HepG2 (cell line): ENCODE data around the gene DPP8.

Experiments
- BCL6 ChIP-seq: IDR thresholded peaks from 2 replicates; pipeline ENCODE4 v1.6.1; 2016; ENCODE audit warnings: missing genetic modification reagents, missing compliant biosample characterization
- CBX5 ChIP-seq: sonication (generic); formaldehyde crosslinking; IDR thresholded peaks from 2 replicates; pipeline ENCODE4 v1.4.0; 2020; ENCODE audit warnings: missing genetic modification reagents, borderline replicate concordance
- KAT8 ChIP-seq: IDR thresholded peaks from 2 replicates; pipeline ENCODE4 v1.6.1; 2016; ENCODE audit warnings: missing genetic modification reagents, missing compliant biosample characterization
- KLF12 ChIP-seq: sonication (generic); formaldehyde crosslinking; IDR thresholded peaks from 2 replicates; pipeline ENCODE4 v1.4.0; 2020; ENCODE audit warnings: missing genetic modification reagents, borderline replicate concordance
- KLF16 ChIP-seq, 2 experiments: sonication (generic) in 1 of 2; formaldehyde crosslinking in 1 of 2; IDR thresholded peaks; 2 replicates each; pipeline versions ENCODE4 v1.6.1 to v1.8.0; 2016 to 2023; ENCODE audit warnings: missing genetic modification reagents in 2 of 2, missing compliant biosample characterization in 1 of 2
- NR1H2 ChIP-seq: sonication (generic); formaldehyde crosslinking; IDR thresholded peaks from 2 replicates; pipeline ENCODE4 v1.8.1; 2022; ENCODE audit warnings: low read depth, missing genetic modification reagents, borderline replicate concordance
- RELA ChIP-seq: sonication (generic); formaldehyde crosslinking; IDR thresholded peaks from 2 replicates; pipeline ENCODE4 v1.4.0; 2020; ENCODE audit warnings: missing genetic modification reagents
- SRF ChIP-seq: IDR thresholded peaks from 2 replicates; pipeline ENCODE4 v1.6.1; 2011; ENCODE audit warnings: mild to moderate bottlenecking, low read depth, low read length, moderate library complexity
- ZNF30 ChIP-seq: sonication (generic); formaldehyde crosslinking; IDR thresholded peaks from 2 replicates; pipeline ENCODE4 v1.5.0; 2020; ENCODE audit warnings: mild to moderate bottlenecking, missing genetic modification reagents
- ZNF496 ChIP-seq: sonication (generic); formaldehyde crosslinking; IDR thresholded peaks from 2 replicates; pipeline ENCODE4 v1.8.1; 2023; ENCODE audit warnings: mild to moderate bottlenecking, moderate library complexity, missing genetic modification reagents; ENCODE audit not compliant: insufficient replicate concordance
- ZNF674 ChIP-seq: sonication (generic); formaldehyde crosslinking; IDR thresholded peaks from 2 replicates; pipeline ENCODE4 v1.5.0; 2020; ENCODE audit warnings: low read depth, mild to moderate bottlenecking, missing genetic modification reagents
- TF ChIP-seq, protein P1 (sequence below): sonication (generic); formaldehyde crosslinking; IDR thresholded peaks from 2 replicates; pipeline ENCODE4 v1.4.0; 2020; ENCODE audit warnings: low read depth, missing genetic modification reagents
- TF ChIP-seq, protein P2 (sequence below): sonication (generic); formaldehyde crosslinking; IDR thresholded peaks from 2 replicates; pipeline ENCODE4 v1.5.0; 2020; ENCODE audit warnings: mild to moderate bottlenecking, missing genetic modification reagents, moderate library complexity
- TF ChIP-seq, protein P3 (sequence below): sonication (generic); formaldehyde crosslinking; IDR thresholded peaks from 2 replicates; pipeline ENCODE4 v1.8.0; 2022; ENCODE audit warnings: mild to moderate bottlenecking, missing genetic modification reagents

DNA sequence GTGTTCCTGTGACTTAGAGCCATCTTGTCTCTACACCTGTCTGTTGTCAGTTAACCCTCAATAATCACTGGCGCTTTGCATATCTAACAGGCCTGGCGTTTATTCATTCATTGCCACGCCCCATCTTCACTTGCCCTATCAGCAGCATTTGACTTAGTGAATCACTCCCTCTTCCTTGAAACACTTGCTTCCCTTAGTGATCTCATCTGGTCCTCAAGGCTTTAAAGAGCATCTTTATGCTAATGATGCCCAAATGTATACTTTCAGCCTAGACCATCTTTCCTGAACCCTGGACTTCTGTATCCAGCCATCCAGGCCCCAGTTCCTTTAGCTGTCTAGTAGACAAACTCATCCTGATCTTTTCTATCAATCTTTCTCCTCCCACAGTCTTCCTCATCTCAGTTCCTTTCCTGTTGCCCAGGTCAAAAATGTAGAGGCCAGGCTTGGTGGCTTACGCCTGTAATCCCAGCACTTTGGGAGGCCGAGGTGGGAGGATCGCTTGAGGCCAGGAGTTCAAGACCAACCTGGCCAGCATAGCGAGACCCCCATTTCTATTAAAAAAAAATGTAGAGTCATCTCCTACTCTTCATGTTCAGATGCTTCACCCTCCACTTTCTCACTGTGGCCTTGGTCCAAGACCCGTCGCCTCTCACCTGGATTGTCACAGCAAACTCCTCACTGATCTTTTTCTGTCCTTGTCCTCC is 93.4 kb downstream of the DPP8 start:
- TF ChIP-seq RELA: no peak
- no peak for TF ChIP-seq BCL6 (CRISPR knock-in tag)
- TF ChIP-seq, protein P1, sequence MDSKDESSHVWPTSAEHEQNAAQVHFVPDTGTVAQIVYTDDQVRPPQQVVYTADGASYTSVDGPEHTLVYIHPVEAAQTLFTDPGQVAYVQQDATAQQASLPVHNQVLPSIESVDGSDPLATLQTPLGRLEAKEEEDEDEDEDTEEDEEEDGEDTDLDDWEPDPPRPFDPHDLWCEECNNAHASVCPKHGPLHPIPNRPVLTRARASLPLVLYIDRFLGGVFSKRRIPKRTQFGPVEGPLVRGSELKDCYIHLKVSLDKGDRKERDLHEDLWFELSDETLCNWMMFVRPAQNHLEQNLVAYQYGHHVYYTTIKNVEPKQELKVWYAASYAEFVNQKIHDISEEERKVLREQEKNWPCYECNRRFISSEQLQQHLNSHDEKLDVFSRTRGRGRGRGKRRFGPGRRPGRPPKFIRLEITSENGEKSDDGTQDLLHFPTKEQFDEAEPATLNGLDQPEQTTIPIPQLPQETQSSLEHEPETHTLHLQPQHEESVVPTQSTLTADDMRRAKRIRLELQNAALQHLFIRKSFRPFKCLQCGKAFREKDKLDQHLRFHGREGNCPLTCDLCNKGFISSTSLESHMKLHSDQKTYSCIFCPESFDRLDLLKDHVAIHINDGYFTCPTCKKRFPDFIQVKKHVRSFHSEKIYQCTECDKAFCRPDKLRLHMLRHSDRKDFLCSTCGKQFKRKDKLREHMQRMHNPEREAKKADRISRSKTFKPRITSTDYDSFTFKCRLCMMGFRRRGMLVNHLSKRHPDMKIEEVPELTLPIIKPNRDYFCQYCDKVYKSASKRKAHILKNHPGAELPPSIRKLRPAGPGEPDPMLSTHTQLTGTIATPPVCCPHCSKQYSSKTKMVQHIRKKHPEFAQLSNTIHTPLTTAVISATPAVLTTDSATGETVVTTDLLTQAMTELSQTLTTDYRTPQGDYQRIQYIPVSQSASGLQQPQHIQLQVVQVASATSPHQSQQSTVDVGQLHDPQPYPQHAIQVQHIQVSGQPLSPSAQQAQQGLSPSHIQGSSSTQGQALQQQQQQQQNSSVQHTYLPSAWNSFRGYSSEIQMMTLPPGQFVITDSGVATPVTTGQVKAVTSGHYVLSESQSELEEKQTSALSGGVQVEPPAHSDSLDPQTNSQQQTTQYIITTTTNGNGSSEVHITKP (CRISPR knock-in tag): no peak
- TF ChIP-seq, protein P2, sequence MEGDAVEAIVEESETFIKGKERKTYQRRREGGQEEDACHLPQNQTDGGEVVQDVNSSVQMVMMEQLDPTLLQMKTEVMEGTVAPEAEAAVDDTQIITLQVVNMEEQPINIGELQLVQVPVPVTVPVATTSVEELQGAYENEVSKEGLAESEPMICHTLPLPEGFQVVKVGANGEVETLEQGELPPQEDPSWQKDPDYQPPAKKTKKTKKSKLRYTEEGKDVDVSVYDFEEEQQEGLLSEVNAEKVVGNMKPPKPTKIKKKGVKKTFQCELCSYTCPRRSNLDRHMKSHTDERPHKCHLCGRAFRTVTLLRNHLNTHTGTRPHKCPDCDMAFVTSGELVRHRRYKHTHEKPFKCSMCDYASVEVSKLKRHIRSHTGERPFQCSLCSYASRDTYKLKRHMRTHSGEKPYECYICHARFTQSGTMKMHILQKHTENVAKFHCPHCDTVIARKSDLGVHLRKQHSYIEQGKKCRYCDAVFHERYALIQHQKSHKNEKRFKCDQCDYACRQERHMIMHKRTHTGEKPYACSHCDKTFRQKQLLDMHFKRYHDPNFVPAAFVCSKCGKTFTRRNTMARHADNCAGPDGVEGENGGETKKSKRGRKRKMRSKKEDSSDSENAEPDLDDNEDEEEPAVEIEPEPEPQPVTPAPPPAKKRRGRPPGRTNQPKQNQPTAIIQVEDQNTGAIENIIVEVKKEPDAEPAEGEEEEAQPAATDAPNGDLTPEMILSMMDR (CRISPR knock-in tag): no peak
- TF ChIP-seq KLF16 (CRISPR knock-in tag; IDR thresholded peaks at IDR 0.05): no peak
- no peak for TF ChIP-seq KLF12 (CRISPR knock-in tag)
- TF ChIP-seq SRF: no peak
- TF ChIP-seq ZNF674: no peak
- TF ChIP-seq ZNF30: no peak
- TF ChIP-seq NR1H2: no peak
- TF ChIP-seq, protein P3, sequence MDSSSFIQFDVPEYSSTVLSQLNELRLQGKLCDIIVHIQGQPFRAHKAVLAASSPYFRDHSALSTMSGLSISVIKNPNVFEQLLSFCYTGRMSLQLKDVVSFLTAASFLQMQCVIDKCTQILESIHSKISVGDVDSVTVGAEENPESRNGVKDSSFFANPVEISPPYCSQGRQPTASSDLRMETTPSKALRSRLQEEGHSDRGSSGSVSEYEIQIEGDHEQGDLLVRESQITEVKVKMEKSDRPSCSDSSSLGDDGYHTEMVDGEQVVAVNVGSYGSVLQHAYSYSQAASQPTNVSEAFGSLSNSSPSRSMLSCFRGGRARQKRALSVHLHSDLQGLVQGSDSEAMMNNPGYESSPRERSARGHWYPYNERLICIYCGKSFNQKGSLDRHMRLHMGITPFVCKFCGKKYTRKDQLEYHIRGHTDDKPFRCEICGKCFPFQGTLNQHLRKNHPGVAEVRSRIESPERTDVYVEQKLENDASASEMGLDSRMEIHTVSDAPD (CRISPR knock-in tag): no peak
- TF ChIP-seq ZNF496 (CRISPR knock-in tag): no peak
- no peak for TF ChIP-seq CBX5 (CRISPR knock-in tag)
- no peak for TF ChIP-seq KAT8 (CRISPR knock-in tag)
